ENCODE data around the gene MRPS18C.
"Not testable (repeated sequence)": the region's sequence is repeated elsewhere in the genome, so short reads cannot be mapped to it uniquely, and the experiment has no call there.

The MRPS18C gene

GRCh38 chr4:83503974-83504373 lies 48.1 kb downstream of the MRPS18C start:
- Histone ChIP-seq H3K27me3 (ENCODE audit: insufficient read depth, low read length) (no peaks in the 10 kb centered on the region), H3K9me3 (ENCODE audit: insufficient read depth, low read depth, low read length) (no peaks in the 10 kb centered on the region), H3K4me3 (ENCODE audit: low read length) (no peak overlapping the region), H3K27ac (ENCODE audit: low read length) (no peak overlapping the region), H3K36me3 (ENCODE audit: insufficient read depth, low read depth, low read length) (no peaks in the 10 kb centered on the region), H3K9ac (ENCODE audit: low read depth, low read length) (no peak overlapping the region), H3K4me1 (ENCODE audit: insufficient read depth, low read length) (no peaks in the 10 kb centered on the region)

GRCh38 chr4:83504503-83504902 lies 48.6 kb downstream of the MRPS18C start:
- H3K4me1 ChIP-seq (ENCODE audit: insufficient read depth, low read length), result no peaks in the 10 kb centered on the region
- no peaks in the 10 kb centered on the region for H3K27me3 ChIP-seq (ENCODE audit: insufficient read depth, low read length)
- no peak overlapping the region for H3K4me3 ChIP-seq (ENCODE audit: low read length)
- H3K9me3 ChIP-seq (ENCODE audit: insufficient read depth, low read depth, low read length), result no peaks in the 10 kb centered on the region
- H3K27ac ChIP-seq (ENCODE audit: low read length), result no peak overlapping the region
- no peaks in the 10 kb centered on the region for H3K36me3 ChIP-seq (ENCODE audit: insufficient read depth, low read depth, low read length)
- H3K9ac ChIP-seq (ENCODE audit: low read depth, low read length), result no peak overlapping the region

GRCh38 chr4:83504996-83505395 lies 49.1 kb downstream of the MRPS18C start:
- H3K36me3 ChIP-seq (ENCODE audit: insufficient read depth, low read depth, low read length), result no peaks in the 10 kb centered on the region
- no peak overlapping the region for H3K27ac ChIP-seq (ENCODE audit: low read length)
- no peak overlapping the region for H3K9ac ChIP-seq (ENCODE audit: low read depth, low read length)
- no peaks in the 10 kb centered on the region for H3K9me3 ChIP-seq (ENCODE audit: insufficient read depth, low read depth, low read length)
- H3K27me3 ChIP-seq (ENCODE audit: insufficient read depth, low read length), result no peaks in the 10 kb centered on the region
- H3K4me3 ChIP-seq (ENCODE audit: low read length), result no peak overlapping the region
- H3K4me1 ChIP-seq (ENCODE audit: insufficient read depth, low read length), result no peaks in the 10 kb centered on the region

GRCh38 chr4:83509156-83509585 lies 53.3 kb downstream of the MRPS18C start:
- not testable (repeated sequence) for H3K9ac ChIP-seq (ENCODE audit: low read depth, low read length); H3K4me3 ChIP-seq (ENCODE audit: low read length); H3K27me3 ChIP-seq (ENCODE audit: insufficient read depth, low read length); H3K4me1 ChIP-seq (ENCODE audit: insufficient read depth, low read length); H3K27ac ChIP-seq (ENCODE audit: low read length); H3K36me3 ChIP-seq (ENCODE audit: insufficient read depth, low read depth, low read length); H3K9me3 ChIP-seq (ENCODE audit: insufficient read depth, low read depth, low read length)

GRCh38 chr4:83510442-83510841 lies 54.6 kb downstream of the MRPS18C start:
- Histone ChIP-seq H3K36me3 (ENCODE audit: insufficient read depth, low read depth, low read length) (no peaks in the 10 kb centered on the region), H3K4me3 (ENCODE audit: low read length) (no peak overlapping the region), H3K9ac (ENCODE audit: low read depth, low read length) (no peak overlapping the region), H3K27me3 (ENCODE audit: insufficient read depth, low read length) (no peaks in the 10 kb centered on the region), H3K27ac (ENCODE audit: low read length) (no peak overlapping the region), H3K4me1 (ENCODE audit: insufficient read depth, low read length) (no peaks in the 10 kb centered on the region), H3K9me3 (ENCODE audit: insufficient read depth, low read depth, low read length) (no peaks in the 10 kb centered on the region)
